GM19025 (cell line): ENCODE data around the gene STAC3.

ENCODE experiments used
- ATAC-seq: cut with Tn5 transposase; IDR thresholded peaks from one replicate; pipeline ENCODE4 v1.9.1; 2021; ENCODE audit warnings: mild to moderate bottlenecking, low read depth, moderate library complexity; ENCODE audit not compliant: unreplicated experiment

STAC3 gene

DNA sequence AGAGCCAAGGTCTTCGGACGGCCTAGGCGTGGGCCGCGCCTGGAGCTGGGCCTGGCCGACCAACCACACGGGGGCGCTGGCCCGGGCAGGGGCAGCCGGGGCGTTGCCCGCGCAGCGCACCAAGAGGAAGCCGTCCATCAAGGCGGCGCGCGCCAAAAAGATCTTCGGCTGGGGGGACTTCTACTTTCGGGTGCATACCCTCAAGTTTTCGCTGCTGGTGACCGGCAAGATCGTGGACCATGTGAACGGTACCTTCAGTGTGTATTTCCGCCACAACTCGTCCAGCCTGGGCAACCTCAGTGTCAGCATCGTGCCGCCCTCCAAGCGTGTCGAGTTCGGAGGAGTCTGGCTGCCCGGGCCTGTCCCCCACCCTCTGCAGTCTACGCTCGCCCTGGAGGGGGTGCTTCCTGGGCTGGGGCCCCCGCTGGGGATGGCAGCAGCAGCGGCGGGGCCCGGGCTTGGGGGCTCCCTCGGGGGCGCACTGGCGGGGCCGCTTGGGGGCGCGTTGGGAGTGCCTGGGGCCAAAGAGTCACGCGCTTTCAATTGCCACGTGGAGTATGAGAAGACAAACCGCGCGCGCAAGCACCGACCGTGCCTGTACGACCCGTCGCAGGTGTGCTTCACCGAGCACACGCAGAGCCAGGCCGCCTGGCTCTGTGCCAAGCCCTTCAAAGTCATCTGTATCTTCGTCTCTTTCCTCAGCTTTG is 25.9 kb downstream of the STAC3 start:
- no peak for ATAC-seq

DNA sequence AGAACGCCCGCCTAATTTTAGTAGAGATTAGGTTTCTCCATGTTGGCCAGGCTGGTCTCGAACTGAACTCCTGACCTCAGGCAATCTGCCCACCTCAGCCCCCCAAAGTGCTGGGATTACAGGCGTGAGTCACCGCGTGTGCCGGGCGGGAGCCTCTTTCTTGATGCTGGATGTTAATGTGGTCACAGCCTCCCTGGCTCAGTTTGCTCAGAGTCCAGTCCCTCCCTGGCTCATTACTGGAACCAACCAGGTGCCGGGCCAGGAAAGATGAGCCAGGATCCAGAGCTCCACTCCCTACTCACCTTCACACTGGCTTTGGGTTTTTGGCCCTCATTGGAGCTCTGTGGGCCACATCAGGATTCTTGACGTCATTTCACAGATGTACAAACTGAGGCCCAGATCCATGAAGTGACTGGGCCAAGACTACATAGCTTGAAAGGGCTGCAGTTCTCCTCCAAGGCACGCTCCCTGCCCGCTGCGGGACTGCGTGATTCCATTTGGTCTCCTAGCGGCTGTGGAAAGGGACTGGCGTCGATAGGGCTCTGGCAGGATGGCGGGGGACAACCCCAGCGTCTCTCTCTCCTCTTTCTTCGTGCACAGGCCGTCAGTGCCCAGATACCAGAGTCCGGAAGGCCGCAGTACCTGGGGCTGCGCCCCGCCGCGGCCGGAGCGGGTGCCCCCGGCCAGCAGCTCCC is 26.6 kb downstream of the STAC3 start:
- no peak for ATAC-seq

DNA sequence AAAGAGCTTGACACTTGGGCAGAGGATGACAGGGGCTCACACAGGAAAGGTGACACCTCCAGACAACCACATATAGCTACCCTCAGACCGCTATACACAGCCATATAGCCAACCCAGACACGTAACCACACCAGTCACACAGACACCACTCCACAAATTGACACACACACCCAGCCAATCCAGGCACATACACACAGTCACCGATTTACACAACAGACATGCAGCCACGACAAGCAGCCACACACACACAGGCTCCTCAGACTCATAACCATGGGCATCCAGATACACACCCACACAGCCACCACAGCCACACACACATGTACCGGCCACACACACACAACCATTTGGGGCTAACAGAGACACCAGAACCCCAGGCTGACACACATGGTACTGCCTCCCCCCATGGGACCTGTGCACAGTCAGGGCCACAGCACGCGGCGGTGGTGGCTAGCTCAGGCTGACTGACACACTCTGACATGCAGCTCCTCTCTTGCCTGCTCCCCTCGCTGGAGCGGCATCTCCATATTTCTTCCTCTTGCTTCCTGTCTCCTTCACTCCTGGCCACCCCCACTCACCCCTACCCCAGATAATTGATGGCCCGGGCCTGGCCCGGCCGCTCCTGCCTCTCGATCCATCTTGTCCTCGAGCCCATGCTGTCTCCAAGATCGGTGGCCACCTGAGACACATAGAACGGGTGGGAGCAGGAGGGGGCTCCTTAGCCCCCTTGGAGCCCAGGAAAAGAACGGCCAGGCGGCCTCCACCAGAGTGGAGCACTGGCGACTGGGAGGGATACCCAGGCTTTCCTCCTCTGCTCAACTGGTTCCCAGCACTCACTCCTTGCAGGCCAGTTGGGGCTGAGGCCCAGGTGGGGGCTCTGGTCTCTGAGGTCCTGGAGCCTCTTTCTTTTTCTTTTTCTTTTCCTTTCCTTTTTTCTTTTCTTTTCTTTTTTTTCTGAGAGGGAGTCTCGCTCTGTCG is 27.5 kb downstream of the STAC3 start:
- ATAC-seq, result no peak

DNA sequence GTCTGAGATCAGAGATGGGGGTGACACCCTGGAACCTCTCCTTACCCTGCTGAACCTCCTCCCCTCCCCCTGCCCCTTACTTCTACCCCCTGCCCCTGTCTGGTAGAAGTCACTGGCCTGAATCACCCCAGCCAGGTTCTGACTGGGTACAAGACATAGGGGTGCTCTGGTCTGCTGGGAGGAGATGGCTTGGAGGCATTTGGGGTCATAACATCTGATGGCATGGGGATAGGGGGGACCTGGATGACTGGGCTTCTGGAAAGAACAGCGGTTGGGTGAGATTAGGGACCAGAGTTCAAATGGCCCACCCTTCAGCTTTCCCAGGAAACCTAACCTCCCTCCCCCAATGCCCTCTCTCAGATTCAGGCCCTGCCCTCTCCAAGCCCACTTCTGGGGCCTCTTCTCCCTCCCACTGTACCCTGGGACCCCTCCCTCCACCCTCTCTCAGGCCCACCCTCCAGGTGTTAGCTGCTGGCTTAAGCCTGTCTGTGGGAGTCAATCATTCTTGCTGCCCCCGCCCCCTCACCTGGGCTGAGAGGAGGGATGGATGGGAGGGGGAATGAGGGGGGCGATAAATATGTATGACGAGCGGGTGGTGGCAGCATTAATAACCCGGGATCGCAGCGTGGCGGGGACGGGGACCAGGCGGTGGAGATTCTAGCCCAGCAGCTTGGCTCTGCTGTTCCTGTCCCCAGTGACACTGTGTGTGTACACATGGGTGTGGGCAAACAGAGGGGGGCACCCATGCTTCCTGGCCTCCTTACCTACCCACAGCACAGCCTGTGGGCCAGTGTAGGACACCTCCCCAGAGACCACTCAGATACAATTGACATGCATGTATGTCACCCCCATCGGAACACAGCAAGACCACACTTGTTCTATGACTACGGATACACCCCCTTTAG is 28.4 kb downstream of the STAC3 start:
- ATAC-seq, result no peak

DNA sequence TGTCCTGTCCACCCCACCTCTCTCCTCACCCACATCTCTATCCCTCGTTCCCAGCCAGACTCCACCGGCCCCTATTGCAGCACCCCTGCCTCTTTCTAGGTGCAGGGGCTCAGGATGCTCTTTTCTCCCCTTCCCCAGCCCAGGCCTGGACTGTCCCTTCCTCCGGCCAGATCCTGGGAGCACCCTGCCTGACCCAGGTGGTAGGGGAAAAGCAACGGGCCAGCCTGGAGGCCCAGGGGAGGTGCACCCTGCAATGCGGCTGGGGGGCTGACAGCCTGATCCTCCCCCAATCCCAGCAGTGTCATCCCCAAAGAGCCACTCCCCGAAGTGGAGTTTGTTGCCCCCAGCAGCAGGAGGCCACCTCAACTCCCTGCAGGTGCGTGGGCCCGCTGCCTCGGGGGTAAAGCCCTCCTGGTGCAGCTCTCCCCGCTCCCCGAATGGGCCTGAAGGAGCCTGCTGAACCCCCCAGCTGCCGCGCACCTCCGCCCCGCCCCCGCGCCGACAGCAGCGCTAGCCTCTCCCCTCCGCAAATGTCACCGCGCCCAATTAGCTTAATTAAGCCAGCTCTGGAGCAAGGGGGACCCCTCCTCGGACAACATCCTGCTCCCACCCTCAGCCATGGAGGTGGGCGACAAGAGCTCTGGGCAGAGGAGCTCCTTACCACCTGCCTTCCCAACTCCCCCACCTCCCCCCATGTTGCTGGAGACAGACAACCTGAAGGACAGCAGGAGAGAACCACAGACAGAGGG is 29.6 kb downstream of the STAC3 start:
- ATAC-seq, result no peak

DNA sequence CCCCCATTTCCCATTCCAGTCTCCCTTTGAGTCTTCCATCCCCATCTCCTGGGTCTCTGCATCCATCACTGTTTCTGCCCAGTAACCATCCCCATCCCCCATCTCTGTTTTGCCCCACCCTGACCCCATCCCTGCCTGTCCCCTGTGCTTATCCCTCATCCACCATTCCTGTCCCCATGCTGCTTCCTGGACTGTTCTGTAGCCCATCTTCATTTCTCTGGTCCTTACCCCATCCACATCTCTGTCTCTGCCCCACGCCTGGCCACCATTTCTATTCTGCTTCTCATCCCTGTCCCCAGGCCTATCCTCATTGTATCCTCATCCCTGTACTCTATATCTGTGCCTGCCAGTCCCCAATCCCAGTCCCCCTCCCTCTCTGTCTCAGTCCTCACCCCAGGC is 30.2 kb downstream of the STAC3 start:
- ATAC-seq, result no peak

DNA sequence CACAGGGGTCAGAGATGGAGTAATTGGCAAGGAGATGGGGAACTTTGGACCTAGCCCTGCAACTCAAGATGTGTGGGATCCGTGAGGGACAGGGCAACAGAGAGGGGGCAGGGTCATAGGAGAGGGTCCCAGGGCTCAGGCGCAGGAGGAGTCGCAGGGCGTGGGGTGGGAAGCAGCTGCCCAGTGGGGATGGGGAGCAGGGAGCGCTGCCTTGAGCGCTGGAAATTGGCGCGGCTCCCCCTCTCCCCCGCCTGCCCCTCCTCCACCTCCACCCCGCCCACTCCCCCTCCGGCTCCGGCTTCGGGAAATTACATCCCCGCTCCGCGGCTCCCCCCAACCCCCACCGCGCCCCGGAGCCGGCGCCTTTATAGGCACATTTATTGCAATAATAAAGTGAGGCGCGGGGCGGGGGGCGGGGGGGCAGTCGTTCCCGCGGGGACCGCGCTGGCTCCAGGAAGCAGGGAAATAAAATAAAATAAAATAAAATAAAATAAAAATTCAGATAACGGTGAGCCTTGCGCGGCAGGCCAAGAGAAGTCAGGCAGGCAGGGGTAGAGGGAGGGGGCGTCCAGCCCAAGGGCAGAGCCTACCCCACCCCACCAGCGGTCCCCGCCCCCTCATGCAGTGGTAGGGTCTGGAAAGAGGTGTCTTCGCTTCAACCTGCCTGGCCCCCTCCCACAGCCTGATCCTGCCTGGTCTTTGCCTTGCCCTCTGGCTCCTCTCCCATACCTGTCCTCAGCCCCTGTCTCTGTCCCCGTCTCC is 30.8 kb downstream of the STAC3 start:
- no peak for ATAC-seq

DNA sequence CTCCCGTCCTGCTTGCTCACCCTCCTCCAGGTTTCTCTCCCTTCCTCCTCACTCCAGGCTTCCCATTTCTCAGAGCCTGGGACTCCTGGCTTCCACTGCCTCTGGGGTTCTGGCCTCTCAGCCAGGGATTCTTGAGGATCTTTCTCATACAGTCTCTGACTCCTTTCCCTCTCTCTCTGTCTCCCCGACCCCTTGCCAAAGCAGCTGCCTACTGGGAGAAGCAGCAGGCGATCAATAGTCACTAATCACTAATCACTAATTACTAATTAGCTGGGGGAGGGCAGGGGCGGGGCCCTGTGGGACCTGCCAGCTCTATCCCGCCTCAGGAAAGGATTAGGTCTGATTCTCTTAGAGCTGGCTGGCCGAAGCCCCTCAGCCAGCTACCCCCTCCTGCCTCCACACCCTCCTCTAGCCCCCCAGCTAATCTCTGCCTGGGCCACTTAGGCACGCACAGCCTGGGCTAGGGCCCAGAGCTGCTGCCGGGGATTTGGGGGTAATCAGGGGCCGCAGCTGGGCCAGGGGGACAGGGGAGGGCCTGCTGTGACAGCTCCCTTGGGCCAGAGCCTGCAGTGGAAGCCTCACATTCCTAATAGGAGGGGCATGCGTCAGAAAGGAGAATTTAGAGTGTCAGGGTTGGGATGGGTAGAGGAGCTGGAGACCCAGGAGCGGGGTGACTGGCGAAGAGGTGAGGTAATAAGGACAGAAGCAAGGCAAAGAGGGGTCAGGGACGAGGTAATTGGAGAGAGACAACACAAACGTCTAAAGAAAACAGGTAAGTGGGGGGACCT is 31.6 kb downstream of the STAC3 start:
- no peak for ATAC-seq

DNA sequence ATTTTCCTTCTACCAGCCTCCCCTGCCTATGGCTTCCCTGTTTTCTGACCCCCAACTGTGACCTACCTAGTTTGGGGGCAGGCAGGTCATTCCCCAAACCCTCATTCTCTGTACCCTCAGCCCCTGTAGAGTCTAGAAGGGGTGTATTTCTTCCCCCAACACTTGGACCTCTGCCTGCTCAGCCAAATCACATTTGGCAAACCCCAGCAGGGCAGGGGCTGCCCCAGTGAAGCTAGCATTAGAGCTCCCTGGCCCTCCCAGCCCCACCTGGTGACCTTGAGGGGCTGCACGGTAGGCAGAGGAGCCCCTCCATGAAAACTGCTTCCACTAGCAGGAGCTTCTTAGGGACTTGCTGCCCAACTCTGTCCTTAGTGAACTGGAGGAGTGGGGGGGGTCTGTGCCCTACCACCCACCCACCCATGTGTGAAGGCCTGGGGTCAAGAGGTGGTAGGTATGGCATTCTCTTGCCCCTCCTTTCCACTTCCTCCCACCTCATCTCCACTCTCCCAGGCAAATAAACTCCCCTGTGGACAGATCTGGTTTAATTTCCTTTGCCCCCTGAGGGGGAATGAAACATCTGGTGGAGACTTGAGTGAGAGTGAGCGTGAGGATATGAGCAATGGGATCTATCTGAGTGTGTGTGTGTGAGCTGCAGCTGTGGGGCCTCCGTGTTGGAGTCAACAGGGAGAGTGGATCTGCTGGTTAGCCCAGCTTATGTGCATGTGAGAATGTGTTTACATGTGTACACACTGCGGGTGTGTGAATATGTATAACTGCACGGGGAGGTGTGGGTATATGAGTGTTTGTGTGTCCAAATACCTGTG is 32.7 kb downstream of the STAC3 start:
- no peak for ATAC-seq

DNA sequence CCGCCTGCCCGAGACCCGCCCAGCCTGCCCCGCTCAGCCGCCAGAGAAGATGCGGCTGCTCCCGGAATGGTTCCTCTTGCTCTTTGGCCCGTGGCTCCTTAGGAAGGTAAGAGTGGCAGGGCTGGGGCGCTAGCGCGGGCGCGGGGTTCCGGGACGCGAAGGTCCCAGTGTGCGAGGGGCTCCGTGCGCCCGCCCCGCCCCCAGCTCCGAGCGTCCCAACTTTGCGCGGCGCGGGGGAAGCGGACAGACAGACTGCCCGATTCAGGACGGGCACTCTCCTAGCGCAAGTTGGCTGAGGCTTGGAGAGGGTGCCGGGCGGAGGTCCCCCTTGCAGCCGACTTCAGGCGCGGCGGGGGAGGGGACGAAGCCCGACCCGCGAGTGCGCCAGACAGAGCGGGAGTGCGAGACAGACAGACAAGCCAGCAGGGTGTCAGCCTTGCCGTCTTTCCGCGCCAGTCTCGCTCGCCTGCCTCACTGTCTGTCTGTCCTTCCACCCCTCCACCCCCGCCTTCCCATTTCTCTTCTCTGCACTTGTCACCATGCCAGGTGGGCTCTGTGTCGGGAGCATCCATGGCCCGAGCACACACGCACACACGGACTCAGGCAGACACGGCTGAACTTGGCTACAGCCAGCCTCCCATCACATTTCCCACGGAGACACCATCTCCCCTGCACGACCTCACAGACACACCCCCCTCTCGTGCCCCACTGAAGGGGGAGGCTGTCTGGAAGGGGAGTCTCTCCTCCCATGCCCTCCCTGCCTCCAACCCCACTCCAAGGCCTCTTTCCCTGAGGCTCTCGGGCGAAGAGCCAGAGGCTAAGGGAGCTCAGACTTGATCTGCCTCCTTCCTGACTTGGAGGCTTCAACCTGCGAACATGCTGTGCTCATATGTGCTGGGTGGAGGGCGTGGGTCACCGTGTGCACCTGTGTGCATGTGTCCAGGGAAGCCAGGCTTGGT is 33.8 kb downstream of the STAC3 start:
- no peak for ATAC-seq

DNA sequence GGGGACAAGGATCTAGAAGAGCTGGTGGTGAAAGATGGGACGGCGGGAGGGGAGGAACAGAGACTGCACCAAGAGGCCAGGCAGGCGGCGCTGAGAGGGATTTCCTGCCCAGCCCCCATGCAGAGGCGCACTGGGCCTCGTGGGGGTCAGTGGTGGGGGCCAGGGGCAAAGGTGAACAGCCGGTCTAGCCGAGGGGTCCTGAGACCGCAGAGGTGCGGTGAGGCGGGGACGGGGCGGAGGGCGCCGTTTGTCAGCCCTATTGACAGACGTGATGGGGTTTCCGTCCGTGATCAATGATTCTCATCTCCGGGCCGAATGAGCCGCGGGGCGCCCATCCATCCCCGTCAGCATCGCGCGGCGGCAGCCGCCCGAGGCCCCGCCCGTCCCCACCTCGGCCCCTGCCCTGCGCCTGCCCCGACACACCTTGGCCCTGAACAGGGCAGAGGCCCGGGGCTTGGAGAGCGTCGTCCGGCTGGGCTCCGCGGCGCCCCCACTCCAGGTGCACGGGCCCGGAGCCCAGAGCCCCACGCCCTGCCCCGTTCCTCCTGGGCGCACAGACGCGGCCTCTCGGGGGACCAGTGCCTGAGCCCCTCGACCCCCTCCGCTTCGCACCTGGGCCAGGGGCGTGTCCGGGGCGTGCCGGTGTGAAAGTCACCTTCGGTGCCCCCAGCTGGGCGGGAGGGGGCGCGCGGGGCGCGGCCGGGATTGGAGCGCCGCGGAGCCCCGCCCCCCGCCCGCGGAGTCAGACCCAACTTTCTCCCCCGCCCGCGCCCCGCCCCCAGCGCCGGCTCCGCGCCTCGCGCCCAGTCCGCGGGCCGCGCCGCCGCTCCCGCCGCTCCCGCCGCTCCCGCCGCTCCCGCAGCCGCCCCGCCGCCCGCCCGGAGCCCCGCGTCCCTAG is 34.7 kb downstream of the STAC3 start, which contains the start of gene NXPH4:
TSS of gene NXPH4 (plus strand) at position 781 of the 898 bp plus-strand sequence. CDS start 176 bp downstream, outside the sequence.
- no peak for ATAC-seq

DNA sequence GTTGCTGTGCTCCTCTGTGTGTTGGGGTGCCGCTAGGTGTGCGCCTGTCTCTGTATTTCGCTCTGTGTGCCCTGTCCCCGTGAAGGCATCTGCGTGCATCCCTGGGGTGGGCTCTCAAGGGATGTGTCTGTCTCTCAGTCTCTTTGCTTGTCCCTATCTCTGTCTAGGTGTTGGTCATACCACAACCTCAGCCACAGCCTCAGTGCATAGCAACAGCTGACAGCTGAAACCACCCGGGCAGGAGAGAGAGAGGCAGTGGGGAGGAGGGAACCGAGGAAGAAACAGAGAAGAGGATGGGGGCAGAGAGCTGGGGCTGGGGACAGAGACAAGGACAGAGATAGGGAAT is 35.3 kb downstream of the STAC3 start:
- no peak for ATAC-seq

DNA sequence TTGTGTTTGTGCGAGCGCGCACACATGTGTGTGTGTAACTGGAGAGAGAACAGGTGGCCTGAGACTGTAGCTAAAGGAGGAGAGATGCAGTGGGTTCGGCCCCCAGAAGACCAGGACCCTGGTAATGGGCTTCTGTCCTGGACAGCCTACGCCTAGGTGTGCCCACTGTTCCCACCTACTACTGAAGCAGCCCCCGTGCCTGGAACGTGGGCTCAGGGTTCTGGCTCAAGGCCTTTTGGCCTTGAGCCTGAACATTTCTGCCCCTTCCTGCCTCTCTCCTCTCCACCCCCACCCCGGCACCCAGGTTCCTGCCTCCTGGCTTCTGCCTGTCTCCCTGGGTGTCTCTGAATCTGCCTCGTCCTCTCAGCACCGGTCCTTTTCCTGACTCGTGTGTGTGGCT is 35.9 kb downstream of the STAC3 start:
- ATAC-seq, result no peak

DNA sequence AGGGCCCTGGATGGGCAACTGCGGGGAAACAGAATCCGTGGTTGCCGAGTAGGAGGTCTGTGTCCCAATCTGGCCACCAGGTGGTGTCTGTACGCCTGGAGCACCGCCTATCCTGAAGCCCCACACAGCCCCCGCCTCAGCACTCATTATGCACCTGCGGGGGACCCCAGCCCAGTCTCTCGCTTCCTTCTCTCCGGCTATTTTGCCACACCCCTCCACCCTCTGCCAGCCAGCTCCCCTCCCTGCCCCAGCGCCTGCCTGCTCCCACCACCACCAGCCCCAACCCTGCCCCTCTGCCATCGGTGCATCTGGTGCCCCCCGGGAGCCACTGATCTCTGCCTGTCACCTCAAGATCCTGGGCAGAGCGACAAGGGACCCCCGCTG is 36.6 kb downstream of the STAC3 start:
- no peak for ATAC-seq

DNA sequence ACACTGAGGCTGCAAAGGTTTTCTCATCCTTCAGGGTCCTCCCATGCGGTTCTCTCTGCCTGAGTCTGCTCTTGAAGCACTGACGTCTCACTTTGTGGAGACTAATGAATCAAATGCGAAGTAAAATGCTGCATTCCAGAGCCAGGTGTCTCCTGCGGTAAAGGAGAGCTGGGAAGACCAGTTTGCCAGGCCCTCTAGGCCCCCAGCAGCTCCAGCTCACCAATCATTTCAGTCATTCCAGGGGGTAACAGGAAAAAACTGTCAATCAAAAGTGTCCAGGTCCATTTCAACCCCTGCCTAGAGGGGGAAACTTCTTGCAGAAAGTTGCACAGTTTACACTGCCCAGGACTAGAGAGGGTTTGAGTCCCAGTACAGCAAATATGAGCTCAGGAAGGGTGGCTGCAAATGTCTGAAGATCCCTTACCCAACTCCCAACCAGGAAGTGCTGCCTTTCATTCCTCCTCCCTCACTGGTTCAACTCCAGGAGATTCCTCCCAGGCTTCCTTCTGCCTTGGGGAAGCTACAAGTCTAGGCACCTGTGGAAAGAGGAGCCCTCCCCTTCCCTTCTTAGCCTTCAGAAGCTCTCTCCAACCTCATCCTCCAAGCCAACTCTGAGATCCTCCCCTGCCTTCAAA is 37.1 kb downstream of the STAC3 start:
- ATAC-seq, result no peak
